ENCODE data around the gene ACOT9.

DNA sequence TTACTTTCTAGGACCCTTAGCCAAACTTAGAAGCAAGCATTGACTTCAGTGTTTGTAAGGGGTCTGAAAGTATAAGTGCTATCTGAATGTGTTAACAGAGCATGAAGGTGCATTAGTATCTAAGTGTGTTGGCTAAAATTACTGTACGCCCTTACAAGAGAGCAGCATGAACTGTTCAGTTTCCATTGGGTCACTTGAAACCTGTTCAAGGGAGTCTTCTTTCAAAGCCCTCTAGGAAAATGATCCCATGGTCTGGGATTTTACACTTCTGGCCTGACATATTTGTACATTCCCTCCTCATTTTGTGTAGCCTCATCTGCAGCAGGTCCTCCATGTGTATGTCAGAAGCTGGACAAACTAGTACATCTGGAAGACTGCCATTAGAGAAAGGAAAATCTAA, 72.5 kb downstream of the ACOT9 start:
- TF ChIP-seq, protein P1, sequence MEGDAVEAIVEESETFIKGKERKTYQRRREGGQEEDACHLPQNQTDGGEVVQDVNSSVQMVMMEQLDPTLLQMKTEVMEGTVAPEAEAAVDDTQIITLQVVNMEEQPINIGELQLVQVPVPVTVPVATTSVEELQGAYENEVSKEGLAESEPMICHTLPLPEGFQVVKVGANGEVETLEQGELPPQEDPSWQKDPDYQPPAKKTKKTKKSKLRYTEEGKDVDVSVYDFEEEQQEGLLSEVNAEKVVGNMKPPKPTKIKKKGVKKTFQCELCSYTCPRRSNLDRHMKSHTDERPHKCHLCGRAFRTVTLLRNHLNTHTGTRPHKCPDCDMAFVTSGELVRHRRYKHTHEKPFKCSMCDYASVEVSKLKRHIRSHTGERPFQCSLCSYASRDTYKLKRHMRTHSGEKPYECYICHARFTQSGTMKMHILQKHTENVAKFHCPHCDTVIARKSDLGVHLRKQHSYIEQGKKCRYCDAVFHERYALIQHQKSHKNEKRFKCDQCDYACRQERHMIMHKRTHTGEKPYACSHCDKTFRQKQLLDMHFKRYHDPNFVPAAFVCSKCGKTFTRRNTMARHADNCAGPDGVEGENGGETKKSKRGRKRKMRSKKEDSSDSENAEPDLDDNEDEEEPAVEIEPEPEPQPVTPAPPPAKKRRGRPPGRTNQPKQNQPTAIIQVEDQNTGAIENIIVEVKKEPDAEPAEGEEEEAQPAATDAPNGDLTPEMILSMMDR (conservative IDR thresholded peaks at IDR 0.05), result no peak
- no peak for TF ChIP-seq ZFX (IDR thresholded peaks at IDR 0.05)

Measured in C4-2B (cell line).